H1 (cell line): ENCODE results near the gene UBC. TPM values are rescaled to one million over a fixed set of nuclear protein-coding genes. Genes with fewer than 3 reads are reported as not detected.
A peak's percentile ranks its signal among the peaks of the same experiment; 100 is the strongest.

ENCODE experiments used
- CTCF ChIA-PET: fragments of 300-600 bp; sonication (Branson Sonifier 250); formaldehyde crosslinking; loops from one replicate; lab custom pipeline; 2021; ENCODE audit not compliant: partially characterized antibody; lab: Charles Lee
- POLR2A ChIA-PET: fragments of 300-600 bp; sonication (Branson Sonifier 250); formaldehyde crosslinking; loops from one replicate; lab custom pipeline; 2021; ENCODE audit warnings: inconsistent platforms; ENCODE audit not compliant: partially characterized antibody; lab: Charles Lee
- DNase-seq, 2 experiments: peaks; one replicate each; pipeline versions ENCODE4 v3.0.0 to v3.0.0-alpha.2; 2010 to 2022; ENCODE audit warnings: low spot score in 2 of 2, low read depth in 1 of 2, mixed read lengths in 1 of 2
- FAIRE-seq: peaks from 2 replicates; lab custom pipeline; 2011; peaks lifted over from hg19 to GRCh38; lab: Jason Lieb, UNC
- H2AFZ ChIP-seq: 2 replicates; pipeline ENCODE4 v1.8.1; 2012; ENCODE audit warnings: low read length, inconsistent platforms
- H2AK5ac ChIP-seq: 2 replicates; pipeline ENCODE4 v1.6.1; 2013; ENCODE audit warnings: low read depth, low read length
- H2BK120ac ChIP-seq: replicated peaks from 2 replicates; pipeline ENCODE3; 2013; ENCODE audit warnings: low read depth, low read length, inconsistent platforms
- H2BK12ac ChIP-seq: 2 replicates; pipeline ENCODE4 v1.6.1; 2013; ENCODE audit warnings: low read depth, low read length
- H2BK15ac ChIP-seq: 2 replicates; pipeline ENCODE4 v1.6.1; 2013; ENCODE audit warnings: low read length
- H2BK20ac ChIP-seq: 2 replicates; pipeline ENCODE4 v1.6.1; 2013; ENCODE audit warnings: low read length
- H2BK5ac ChIP-seq: 2 replicates; pipeline ENCODE4 v1.6.1; 2013; ENCODE audit warnings: low read depth, low read length
- H3K14ac ChIP-seq: 2 replicates; pipeline ENCODE4 v1.6.1; 2013; ENCODE audit warnings: inconsistent platforms; ENCODE audit not compliant: insufficient read length
- H3K18ac ChIP-seq: 2 replicates; pipeline ENCODE4 v1.6.1; 2013; ENCODE audit warnings: low read length; ENCODE audit errors: extremely low read depth
- H3K23ac ChIP-seq: 2 replicates; pipeline ENCODE4 v1.6.1; 2013; ENCODE audit warnings: inconsistent platforms; ENCODE audit not compliant: insufficient read length
- H3K23me2 ChIP-seq: 2 replicates; pipeline ENCODE4 v1.6.1; 2013; ENCODE audit warnings: low read depth, low read length
- H3K27ac ChIP-seq: 2 replicates; pipeline ENCODE4 v1.6.1; 2011; ENCODE audit warnings: low read depth, low read length, inconsistent platforms
- H3K27me3 ChIP-seq, 4 experiments: replicated peaks in 1 of 4; 1 replicate in 1 of 4; 2 replicates in 3 of 4; pipeline versions ENCODE4 v1.6.1 to v1.8.1; 2011 to 2013; ENCODE audit warnings: low read length in 3 of 4, mild to moderate bottlenecking in 3 of 4, inconsistent platforms in 2 of 4, mixed read lengths in 2 of 4, moderate library complexity in 1 of 4; ENCODE audit not compliant: control insufficient read depth in 3 of 4, insufficient read depth in 3 of 4; ENCODE audit errors: extremely low read depth in 1 of 4
- H3K36me3 ChIP-seq, 4 experiments: 2 replicates each; pipeline versions ENCODE4 v1.6.1 to v1.8.1; 2011 to 2013; ENCODE audit warnings: mild to moderate bottlenecking in 4 of 4, low read length in 3 of 4, moderate library complexity in 2 of 4, control low read depth in 1 of 4, inconsistent platforms in 1 of 4; ENCODE audit not compliant: insufficient read depth in 4 of 4, control insufficient read depth in 2 of 4
- H3K4ac ChIP-seq: replicated peaks from 2 replicates; pipeline ENCODE3; 2013; ENCODE audit warnings: low read length, low read depth, mixed read lengths, inconsistent platforms; ENCODE audit not compliant: insufficient read length
- H3K4me1 ChIP-seq, 4 experiments: replicated peaks in 1 of 4; 1 replicate in 1 of 4; 2 replicates in 3 of 4; pipeline versions ENCODE4 v1.6.1 to v1.8.1; 2011 to 2013; ENCODE audit warnings: low read length in 3 of 4, inconsistent platforms in 2 of 4, mixed read lengths in 1 of 4; ENCODE audit not compliant: insufficient read depth in 4 of 4, control insufficient read depth in 3 of 4
- H3K4me2 ChIP-seq, 2 experiments: 2 replicates each; pipeline versions ENCODE4 v1.6.1 to v1.8.1; 2011 to 2013; ENCODE audit warnings: low read depth in 2 of 2, low read length in 2 of 2, control low read depth in 1 of 2, inconsistent platforms in 1 of 2, mild to moderate bottlenecking in 1 of 2; ENCODE audit not compliant: insufficient read depth in 1 of 2
- H3K4me3 ChIP-seq, 4 experiments: fragments of 200-600, 300-600 bp in 1 of 4; sonication (generic), shearing (Covaris generic), sonication (Bioruptor Twin) in 1 of 4; 2 replicates each; pipeline versions ENCODE4 v1.5.1 to v1.8.1; 2011 to 2016; ENCODE audit warnings: low read length in 4 of 4, low read depth in 3 of 4, control low read depth in 2 of 4, inconsistent platforms in 2 of 4, mild to moderate bottlenecking in 2 of 4, mixed read lengths in 1 of 4, moderate library complexity in 1 of 4; ENCODE audit not compliant: insufficient read depth in 2 of 4; ENCODE audit errors: extremely low read depth in 1 of 4
- H3K56ac ChIP-seq: replicated peaks from 2 replicates; pipeline ENCODE3; 2013; ENCODE audit warnings: low read depth, mild to moderate bottlenecking, mixed read lengths, low read length, inconsistent platforms; ENCODE audit not compliant: insufficient read length
- H3K79me1 ChIP-seq: 2 replicates; pipeline ENCODE4 v1.6.1; 2013; ENCODE audit warnings: low read depth, low read length, control low read depth
- H3K79me2 ChIP-seq, 2 experiments: 2 replicates each; pipeline versions ENCODE4 v1.6.1 to v1.8.1; 2012 to 2013; ENCODE audit warnings: low read length in 2 of 2, mild to moderate bottlenecking in 2 of 2, inconsistent platforms in 1 of 2; ENCODE audit not compliant: insufficient read depth in 2 of 2, control insufficient read depth in 1 of 2
- H3K9ac ChIP-seq, 4 experiments: replicated peaks in 1 of 4; 1 replicate in 1 of 4; 2 replicates in 3 of 4; pipeline versions ENCODE4 v1.6.1 to v1.8.1; 2011 to 2013; ENCODE audit warnings: low read depth in 3 of 4, low read length in 3 of 4, control low read depth in 2 of 4, mild to moderate bottlenecking in 2 of 4, moderate library complexity in 2 of 4, inconsistent platforms in 1 of 4; ENCODE audit errors: extremely low read depth in 1 of 4
- H3K9me3 ChIP-seq, 2 experiments: 2 replicates each; pipeline versions ENCODE4 v1.6.1 to v1.8.1; 2012 to 2013; ENCODE audit warnings: mild to moderate bottlenecking in 2 of 2, moderate library complexity in 2 of 2, control low read depth in 1 of 2, inconsistent platforms in 1 of 2, low read depth in 1 of 2, low read length in 1 of 2, mixed read lengths in 1 of 2; ENCODE audit not compliant: insufficient read depth in 2 of 2
- H4K20me1 ChIP-seq, 2 experiments: replicated peaks in 1 of 2; 2 replicates each; pipeline versions ENCODE3 to v1.8.1; 2011 to 2013; ENCODE audit warnings: inconsistent platforms in 2 of 2, low read length in 2 of 2, mild to moderate bottlenecking in 1 of 2; ENCODE audit not compliant: insufficient read depth in 2 of 2, control insufficient read depth in 1 of 2
- H4K5ac ChIP-seq: 2 replicates; pipeline ENCODE4 v1.6.1; 2013; ENCODE audit warnings: low read length, low read depth, mixed read lengths, inconsistent platforms; ENCODE audit not compliant: insufficient read length
- H4K8ac ChIP-seq: 2 replicates; pipeline ENCODE4 v1.8.0; 2013; ENCODE audit warnings: mild to moderate bottlenecking, moderate library complexity, low read length, inconsistent platforms; ENCODE audit not compliant: insufficient read depth; ENCODE audit errors: extremely low read depth
- H4K91ac ChIP-seq: replicated peaks from 2 replicates; pipeline ENCODE3; 2013; ENCODE audit warnings: low read length, mixed read lengths, inconsistent platforms; ENCODE audit not compliant: insufficient read length
- BACH1 ChIP-seq: IDR thresholded peaks from 2 replicates; pipeline ENCODE4 v1.6.1; 2012; ENCODE audit warnings: low read length, improper control_type of control experiment
- MAFK ChIP-seq: IDR thresholded peaks from 2 replicates; pipeline ENCODE4 v1.6.1; 2012; ENCODE audit warnings: low read depth, mild to moderate bottlenecking, improper control_type of control experiment, low read length
- MAX ChIP-seq: IDR thresholded peaks from 2 replicates; pipeline ENCODE4 v1.6.1; 2012; ENCODE audit warnings: inconsistent platforms
- SP2 ChIP-seq: IDR thresholded peaks from 2 replicates; pipeline ENCODE4 v1.6.1; 2012; ENCODE audit warnings: mild to moderate bottlenecking, low read length, inconsistent platforms
- WGBS, 2 experiments: shearing (Covaris generic) in 1 of 2; methylation state at CpG; one replicate each; pipeline versions ENCODE4 v1.1.6 to v1.1.7; 2013 to 2015; ENCODE audit warnings: low lambda C conversion rate in 2 of 2, mixed read lengths in 2 of 2, inconsistent platforms in 1 of 2, low coverage in 1 of 2, missing lambda C conversion rate in 1 of 2; ENCODE audit not compliant: insufficient replicate concordance in 2 of 2, insufficient coverage in 1 of 2, insufficient read length in 1 of 2; ENCODE audit errors: extremely low coverage in 1 of 2, missing lambda C conversion rate in 1 of 2; 5-methylcytosine and 5-hydroxymethylcytosine counted together
- polyA plus RNA-seq, 7 experiments: library from polyadenylated mRNA; depleted of rRNA in 3 of 7; stranded (reverse) in 5 of 7; unstranded in 2 of 7; fragments of >200 nt in 5 of 7; fragments of 200-250 nt in 2 of 7; gene quantifications; 1 replicate in 5 of 7; 2 replicates in 1 of 7; 4 replicates in 1 of 7; pipeline versions ENCODE4 v1.2.1 to v1.2.3, GENCODE V29; 2011 to 2013; ENCODE audit warnings: missing spikeins in 2 of 7, mixed read lengths in 2 of 7
- total RNA-seq: library from RNA; stranded (reverse); fragmentation: NEBNext Ultra II Directional; extraction: Animal tissue kit (Norgen Biotek cat#: 25700); gene quantifications from 2 replicates; pipeline ENCODE4 v1.2.1, GENCODE V29; 2021

The UBC gene
- total and polyA plus RNA-seq, 2 of the 8 experiments (the other 6 are each of a cell fraction or from before 2014, with no cell fraction given): 559 to 749 TPM

- Histone ChIP-seq H4K20me1 (no peaks in the 10 kb centered on the region), H3K18ac (no peak overlapping the region), H2BK20ac (no peak overlapping the region), H3K36me3 (no peaks in the 10 kb centered on the region), H3K27ac (no peak overlapping the region), H4K8ac (no peak overlapping the region), H2BK120ac (no peak overlapping the region), H3K27me3 (no peaks in the 10 kb centered on the region), H3K9ac (no peak overlapping the region), H3K4me2 (peak overlapping the region; percentile 9 to 13; a peak in 1 of 4 replicates), H3K56ac (no peak overlapping the region), H3K14ac (no peak overlapping the region), H4K91ac (no peak overlapping the region), H3K23me2 (no peaks in the 10 kb centered on the region), H2AK5ac (no peak overlapping the region), H2AFZ (0 out of 2 replicates have a peak overlapping the region, but pooled peaks have one; percentile 42), H3K23ac (no peak overlapping the region), H2BK12ac (no peak overlapping the region), H2BK15ac (no peak overlapping the region), H2BK5ac (no peak overlapping the region), H3K79me2 (no peaks in the 10 kb centered on the region), H4K5ac (no peak overlapping the region), H3K4me3 (no peak overlapping the region), H3K4me1 (peaks cover 0 to 6% (median 1%) of the 10 kb centered on the region in 4 experiments; a peak in 3 of 7 replicates), H3K4ac (no peak overlapping the region), H3K9me3 (no peaks in the 10 kb centered on the region), H3K79me1 (no peaks in the 10 kb centered on the region; the same call in 1 of the 2 replicates)
- ChIA-PET CTCF (interaction anchor here (0.7 to 8.2 kb wide), 12 partner anchors 8 to 170 kb away, joined by 3 to 141 read pairs (median 4); no protein-coding TSS in a partner anchor), POLR2A (interaction anchor here (1.0 to 2.8 kb wide), 4 partner anchors 10 to 34 kb away, joined by 3 to 27 read pairs (median 4); partner anchors contain the start of gene UBC)
- DNase-seq: no peak
- TF ChIP-seq BACH1 (0 out of 2 replicates have a peak, but pooled peaks have one; percentile 27), MAX (peak; percentile 67), MAFK (peak; percentile 22; the same call in 1 of the 2 replicates), SP2 (no peak)
- WGBS, 2 experiments: 72% methylated on average over 15 of the region's 15 CpGs; no CpG with 5 or more reads in 1 of the 2 experiments
- no peak for FAIRE-seq
Measured at GRCh38 chr12:124904306-124905098, 9.9 kb downstream of the UBC start.
